ENCODE data around the gene ZNF8. TPM values are rescaled to one million over a fixed set of nuclear protein-coding genes. Genes with fewer than 3 reads are reported as not detected.
A peak's percentile ranks its signal among the peaks of the same experiment; 100 is the strongest.
"Not testable (repeated sequence)": the region's sequence is repeated elsewhere in the genome, so short reads cannot be mapped to it uniquely, and the experiment has no call there.

ZNF8 gene
- total RNA-seq, 1 donor from 2014 or later, result 8.6 TPM

- DNase-seq (ENCODE audit: low spot score), result no peak
Measured at GRCh38 chr19:58296104-58296503, 17.3 kb downstream of the ZNF8 start.

GRCh38 chr19:58300620-58301019, 21.9 kb downstream of the ZNF8 start:
- DNase-seq (ENCODE audit: low spot score), result no peak

GRCh38 chr19:58304255-58304654, 25.5 kb downstream of the ZNF8 start:
- DNase-seq (ENCODE audit: low spot score), result no peak

GRCh38 chr19:58304748-58305064, 26.0 kb downstream of the ZNF8 start:
- no peak for DNase-seq (ENCODE audit: low spot score)

GRCh38 chr19:58305065-58305931, 26.5 kb downstream of the ZNF8 start, which contains the start of gene ERVK3-1:
Gene ERVK3-1 (plus strand): TSS chr19:58305377. CDS start chr19:58312169, 6,792 bp downstream.
- DNase-seq (ENCODE audit: low spot score), result peak; percentile 95

GRCh38 chr19:58305932-58306323, 27.2 kb downstream of the ZNF8 start:
- no peak for DNase-seq (ENCODE audit: low spot score)

- no peak for DNase-seq (ENCODE audit: low spot score)
Measured at GRCh38 chr19:58307736-58308135, 29.0 kb downstream of the ZNF8 start.

GRCh38 chr19:58310685-58311084, 31.9 kb downstream of the ZNF8 start:
- not testable (repeated sequence) for DNase-seq (ENCODE audit: low spot score)

- DNase-seq (ENCODE audit: low spot score), result no peak
Measured at GRCh38 chr19:58311345-58311865, 32.6 kb downstream of the ZNF8 start.

- no peak for DNase-seq (ENCODE audit: low spot score)
Measured at GRCh38 chr19:58315580-58315979, 36.8 kb downstream of the ZNF8 start.

GRCh38 chr19:58317476-58318072, 38.8 kb downstream of the ZNF8 start:
- DNase-seq (ENCODE audit: low spot score), result no peak

GRCh38 chr19:58318297-58318696, 39.5 kb downstream of the ZNF8 start:
- no peak for DNase-seq (ENCODE audit: low spot score)

- no peak for DNase-seq (ENCODE audit: low spot score)
Measured at GRCh38 chr19:58319241-58319640, 40.5 kb downstream of the ZNF8 start.

- no peak for DNase-seq (ENCODE audit: low spot score)
Measured at GRCh38 chr19:58325311-58326022, 46.7 kb downstream of the ZNF8 start.

- DNase-seq (ENCODE audit: low spot score), result no peak
Measured at GRCh38 chr19:58326501-58326913, 47.8 kb downstream of the ZNF8 start.

GRCh38 chr19:58326914-58327726, 48.4 kb downstream of the ZNF8 start, which contains the start of gene ZSCAN22:
Gene ZSCAN22 (plus strand): TSS chr19:58326994. CDS start chr19:58334803, 7,809 bp downstream.
- peak; percentile 97 for DNase-seq (ENCODE audit: low spot score)

- DNase-seq (ENCODE audit: low spot score), result no peak
Measured at GRCh38 chr19:58328999-58329398, 50.2 kb downstream of the ZNF8 start.

GRCh38 chr19:58330458-58330857, 51.7 kb downstream of the ZNF8 start:
- DNase-seq (ENCODE audit: low spot score), result no peak

- DNase-seq (ENCODE audit: low spot score), result no peak
Measured at GRCh38 chr19:58332697-58333096, 53.9 kb downstream of the ZNF8 start.

GRCh38 chr19:58334691-58335249, 56.0 kb downstream of the ZNF8 start:
- no peak for DNase-seq (ENCODE audit: low spot score)

- DNase-seq (ENCODE audit: low spot score), result no peak
Measured at GRCh38 chr19:58335630-58336029, 56.9 kb downstream of the ZNF8 start.

Data from ureter (tissue), 1 donor.